ENCODE measurements around the gene SERPINA3. TPM values are rescaled to one million over a fixed set of nuclear protein-coding genes. Genes with fewer than 3 reads are reported as not detected.

SERPINA3 gene
- total and polyA plus RNA-seq, 10 of the 15 experiments (the other 5 are each of a cell fraction or from before 2014, with no cell fraction given), result 2.2 TPM; not detected in 9

GRCh38 chr14:94594441-94594840 lies 17.8 kb upstream of the SERPINA3 start:
- Histone ChIP-seq H4K20me1 (ENCODE audit: control insufficient read depth, insufficient read depth) (no peaks in the 10 kb centered on the region), H3K4me1 (ENCODE audit: control insufficient read depth, insufficient read depth, low read length) (no peaks in the 10 kb centered on the region), H3K27me3 (replicated peaks in 1 of 2; ENCODE audit: control insufficient read depth in 2 of 2, insufficient read depth in 2 of 2, low read length in 1 of 2) (no peaks in the 10 kb centered on the region; a peak in 2 of 4 replicates), H2AFZ (ENCODE audit: control insufficient read depth, low read depth, low read length) (no peak overlapping the region), H3K4me2 (ENCODE audit: control insufficient read depth, insufficient read depth) (no peak overlapping the region), H3K27ac (ENCODE audit: control insufficient read depth, insufficient read depth) (no peak overlapping the region), H3K79me2 (ENCODE audit: control insufficient read depth, insufficient read depth, low read length) (no peaks in the 10 kb centered on the region), H3K4me3 (no peak overlapping the region), H3K9me3 (replicated peaks; ENCODE audit: control insufficient read depth, insufficient read depth, low read length) (no peaks in the 10 kb centered on the region), H3K9ac (ENCODE audit: control insufficient read depth, insufficient read depth, low read length) (no peak overlapping the region), H3K36me3 (ENCODE audit: control insufficient read depth in 2 of 2, insufficient read depth in 2 of 2, low read length in 1 of 2) (no peaks in the 10 kb centered on the region)
- DNase-seq (ENCODE audit: low read depth, low spot score), result no peak
- TF ChIP-seq HCFC1 (IDR thresholded peaks at IDR 0.05; ENCODE audit: low read length), result no peak
- no peak for TF ChIP-seq TBL1XR1 (IDR thresholded peaks at IDR 0.05; ENCODE audit: low read depth, low read length)
- TF ChIP-seq RAD51 (IDR thresholded peaks at IDR 0.05), result no peak
- TF ChIP-seq CHD4 (IDR thresholded peaks at IDR 0.05), result no peak
- no peak for TF ChIP-seq FOS (IDR thresholded peaks at IDR 0.05; ENCODE audit: borderline replicate concordance, extremely low read depth, insufficient read length)
- TF ChIP-seq MLLT1 (IDR thresholded peaks at IDR 0.05), result no peak
- TF ChIP-seq DPF2 (IDR thresholded peaks at IDR 0.05), result no peak
- CTCF ChIA-PET, result no interaction called here
- WGBS (ENCODE audit: insufficient coverage, insufficient replicate concordance, low lambda C conversion rate, missing lambda C conversion rate), result 26% methylated on average over 4 of the region's 7 CpGs
- in situ Hi-C loops (cut with MboI), result no loop called here
- POLR2A ChIA-PET, result no interaction called here
- intact Hi-C loops (cut with micrococcal nuclease; ENCODE audit: unreplicated experiment), result no loop called here
- no peak for FAIRE-seq
- no TSS peak for BruUV-seq (replicated peaks)
- SMC1A ChIA-PET (ENCODE audit: uncharacterized antibody, unreplicated experiment), result no interaction called here
- RAD21 ChIA-PET (ENCODE audit: unreplicated experiment), result no interaction called here
- no peak for ATAC-seq

- H3K27ac ChIP-seq (ENCODE audit: control insufficient read depth, insufficient read depth), result no peak overlapping the region
- no peak for FAIRE-seq
- ChIA-PET SMC1A (ENCODE audit: uncharacterized antibody, unreplicated experiment) (no interaction called here), RAD21 (ENCODE audit: unreplicated experiment) (no interaction called here), CTCF (no interaction called here), POLR2A (no interaction called here)
- H3K4me1 ChIP-seq (ENCODE audit: control insufficient read depth, insufficient read depth, low read length), result no peaks in the 10 kb centered on the region
- no peak overlapping the region for H2AFZ ChIP-seq (ENCODE audit: control insufficient read depth, low read depth, low read length)
- no peak overlapping the region for H3K4me3 ChIP-seq
- no peaks in the 10 kb centered on the region for H4K20me1 ChIP-seq (ENCODE audit: control insufficient read depth, insufficient read depth)
- no peaks in the 10 kb centered on the region for H3K9me3 ChIP-seq (replicated peaks; ENCODE audit: control insufficient read depth, insufficient read depth, low read length)
- no peak for DNase-seq (ENCODE audit: low read depth, low spot score)
- no peaks in the 10 kb centered on the region; a peak in 2 of 4 replicates for H3K27me3 ChIP-seq (replicated peaks in 1 of 2; ENCODE audit: control insufficient read depth in 2 of 2, insufficient read depth in 2 of 2, low read length in 1 of 2)
- no peak overlapping the region for H3K4me2 ChIP-seq (ENCODE audit: control insufficient read depth, insufficient read depth)
- H3K9ac ChIP-seq (ENCODE audit: control insufficient read depth, insufficient read depth, low read length), result no peak overlapping the region
- intact Hi-C loops (cut with micrococcal nuclease; ENCODE audit: unreplicated experiment) (no loop called here), in situ Hi-C loops (cut with MboI) (no loop called here)
- H3K79me2 ChIP-seq (ENCODE audit: control insufficient read depth, insufficient read depth, low read length), result no peaks in the 10 kb centered on the region
- no peak for TF ChIP-seq EED (IDR thresholded peaks at IDR 0.05; ENCODE audit: low read depth)
- ATAC-seq, result no peak
- 29% methylated on average over 2 of the region's 2 CpGs for WGBS (ENCODE audit: insufficient coverage, insufficient replicate concordance, low lambda C conversion rate, missing lambda C conversion rate)
- BruUV-seq (replicated peaks), result no TSS peak
- no peaks in the 10 kb centered on the region for H3K36me3 ChIP-seq (ENCODE audit: control insufficient read depth in 2 of 2, insufficient read depth in 2 of 2, low read length in 1 of 2)
Observed at GRCh38 chr14:94595912-94596311, 16.3 kb upstream of the SERPINA3 start.

Data from GM12878 (cell line).